HL-60 (cell line): ENCODE data around the gene ATP8B4.

Experiments used
- CTCF ChIP-seq: IDR thresholded peaks from one replicate; pipeline ENCODE4 v1.5.1; 2011; ENCODE audit warnings: low read length, control low read depth, inconsistent platforms; ENCODE audit not compliant: insufficient read depth
- POLR2AphosphoS5 ChIP-seq: IDR thresholded peaks from 2 replicates; pipeline ENCODE4 v1.6.1; 2012; ENCODE audit warnings: low read depth

- TF ChIP-seq CTCF (no peak), POLR2AphosphoS5 (no peak)
Observed at GRCh38 chr15:49830391-49830790, 288.6 kb downstream of the ATP8B4 start.
